ENCODE results near the gene DZIP1L.

Gene DZIP1L

DNA sequence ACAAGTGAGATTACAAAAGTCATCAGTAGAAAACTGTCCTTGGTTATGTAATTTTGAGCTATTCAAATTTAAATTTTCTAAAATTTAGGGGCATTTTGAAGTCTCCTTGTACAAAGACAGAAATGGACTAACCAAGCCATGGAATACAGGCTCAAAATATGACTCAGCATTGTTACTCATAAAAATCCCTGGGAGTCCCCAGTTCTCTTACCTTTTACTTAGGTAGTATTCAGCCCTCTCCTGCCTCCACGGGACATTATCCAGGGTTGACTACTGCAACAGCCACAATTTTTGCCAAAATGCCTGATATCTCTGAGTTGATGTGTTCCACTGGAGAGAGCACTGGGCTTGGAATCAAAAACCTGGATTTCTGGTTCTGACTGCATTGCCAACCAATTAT is 80.5 kb downstream of the DZIP1L start:
- H3K4me2 ChIP-seq (ENCODE audit: low read depth, low read length, poor library complexity, severe bottlenecking), result no peak overlapping the region
- no peak overlapping the region for H3K27ac ChIP-seq (ENCODE audit: low read depth, low read length)
- H4K20me1 ChIP-seq (ENCODE audit: low read depth, low read length), result no peaks in the 10 kb centered on the region
- H3K9me2 ChIP-seq (replicated peaks; ENCODE audit: insufficient read depth, low read length), result no peaks in the 10 kb centered on the region
- H3K9me3 ChIP-seq (ENCODE audit: insufficient read depth, low read length), result no peaks in the 10 kb centered on the region
- no peaks in the 10 kb centered on the region for H3K27me3 ChIP-seq (ENCODE audit: low read length)
- H3K4me3 ChIP-seq (ENCODE audit: insufficient read depth, low read length, poor library complexity, severe bottlenecking), result no peak overlapping the region
- H3K9ac ChIP-seq (ENCODE audit: low read length), result no peak overlapping the region
- H3K79me2 ChIP-seq (ENCODE audit: insufficient read depth, low read length), result no peaks in the 10 kb centered on the region
- no peaks in the 10 kb centered on the region for H3F3A ChIP-seq (ENCODE audit: insufficient read depth)
- TF ChIP-seq, protein P1, sequence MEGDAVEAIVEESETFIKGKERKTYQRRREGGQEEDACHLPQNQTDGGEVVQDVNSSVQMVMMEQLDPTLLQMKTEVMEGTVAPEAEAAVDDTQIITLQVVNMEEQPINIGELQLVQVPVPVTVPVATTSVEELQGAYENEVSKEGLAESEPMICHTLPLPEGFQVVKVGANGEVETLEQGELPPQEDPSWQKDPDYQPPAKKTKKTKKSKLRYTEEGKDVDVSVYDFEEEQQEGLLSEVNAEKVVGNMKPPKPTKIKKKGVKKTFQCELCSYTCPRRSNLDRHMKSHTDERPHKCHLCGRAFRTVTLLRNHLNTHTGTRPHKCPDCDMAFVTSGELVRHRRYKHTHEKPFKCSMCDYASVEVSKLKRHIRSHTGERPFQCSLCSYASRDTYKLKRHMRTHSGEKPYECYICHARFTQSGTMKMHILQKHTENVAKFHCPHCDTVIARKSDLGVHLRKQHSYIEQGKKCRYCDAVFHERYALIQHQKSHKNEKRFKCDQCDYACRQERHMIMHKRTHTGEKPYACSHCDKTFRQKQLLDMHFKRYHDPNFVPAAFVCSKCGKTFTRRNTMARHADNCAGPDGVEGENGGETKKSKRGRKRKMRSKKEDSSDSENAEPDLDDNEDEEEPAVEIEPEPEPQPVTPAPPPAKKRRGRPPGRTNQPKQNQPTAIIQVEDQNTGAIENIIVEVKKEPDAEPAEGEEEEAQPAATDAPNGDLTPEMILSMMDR (IDR thresholded peaks at IDR 0.05; ENCODE audit: insufficient read depth, low read length, poor library complexity, severe bottlenecking), result no peak
- no peak for TF ChIP-seq EZH2phosphoT487 (conservative IDR thresholded peaks at IDR 0.05; ENCODE audit: low read length)
- no peak overlapping the region for H2AFZ ChIP-seq (ENCODE audit: low read depth, low read length, severe bottlenecking)
- H3K36me3 ChIP-seq (ENCODE audit: low read length), result no peaks in the 10 kb centered on the region

DNA sequence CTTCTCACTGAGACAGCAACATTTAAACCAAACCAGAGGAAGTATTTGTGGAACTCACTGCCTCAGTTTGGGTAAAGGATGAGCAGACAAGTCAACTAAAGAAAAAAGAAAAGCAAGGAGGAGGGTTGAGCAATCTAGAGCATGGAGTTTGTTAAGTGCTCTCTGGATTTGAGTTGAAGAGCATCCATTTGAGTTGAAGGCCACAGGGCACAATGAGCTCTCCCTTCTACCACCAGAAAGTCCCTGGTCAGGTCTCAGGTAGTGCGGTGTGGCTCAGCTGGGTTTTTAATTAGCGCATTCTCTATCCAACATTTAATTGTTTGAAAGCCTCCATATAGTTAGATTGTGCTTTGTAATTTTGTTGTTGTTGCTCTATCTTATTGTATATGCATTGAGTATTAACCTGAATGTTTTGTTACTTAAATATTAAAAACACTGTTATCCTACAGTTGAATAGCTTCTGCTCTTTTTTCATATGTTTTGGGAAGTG is 82.2 kb downstream of the DZIP1L start:
- Histone ChIP-seq H2AFZ (ENCODE audit: low read depth, low read length, severe bottlenecking) (no peak overlapping the region), H3K4me3 (ENCODE audit: insufficient read depth, low read length, poor library complexity, severe bottlenecking) (no peak overlapping the region), H3K9me2 (replicated peaks; ENCODE audit: insufficient read depth, low read length) (no peaks in the 10 kb centered on the region), H3K27ac (ENCODE audit: low read depth, low read length) (no peak overlapping the region), H3K27me3 (ENCODE audit: low read length) (no peaks in the 10 kb centered on the region), H3K9ac (ENCODE audit: low read length) (no peak overlapping the region), H3K36me3 (ENCODE audit: low read length) (no peaks in the 10 kb centered on the region), H3F3A (ENCODE audit: insufficient read depth) (no peaks in the 10 kb centered on the region), H3K4me2 (ENCODE audit: low read depth, low read length, poor library complexity, severe bottlenecking) (no peak overlapping the region), H3K79me2 (ENCODE audit: insufficient read depth, low read length) (no peaks in the 10 kb centered on the region), H4K20me1 (ENCODE audit: low read depth, low read length) (no peaks in the 10 kb centered on the region), H3K9me3 (ENCODE audit: insufficient read depth, low read length) (no peaks in the 10 kb centered on the region)
- no peak for TF ChIP-seq EZH2phosphoT487 (conservative IDR thresholded peaks at IDR 0.05; ENCODE audit: low read length)
- TF ChIP-seq, protein P1 (IDR thresholded peaks at IDR 0.05; ENCODE audit: insufficient read depth, low read length, poor library complexity, severe bottlenecking), result no peak

DNA sequence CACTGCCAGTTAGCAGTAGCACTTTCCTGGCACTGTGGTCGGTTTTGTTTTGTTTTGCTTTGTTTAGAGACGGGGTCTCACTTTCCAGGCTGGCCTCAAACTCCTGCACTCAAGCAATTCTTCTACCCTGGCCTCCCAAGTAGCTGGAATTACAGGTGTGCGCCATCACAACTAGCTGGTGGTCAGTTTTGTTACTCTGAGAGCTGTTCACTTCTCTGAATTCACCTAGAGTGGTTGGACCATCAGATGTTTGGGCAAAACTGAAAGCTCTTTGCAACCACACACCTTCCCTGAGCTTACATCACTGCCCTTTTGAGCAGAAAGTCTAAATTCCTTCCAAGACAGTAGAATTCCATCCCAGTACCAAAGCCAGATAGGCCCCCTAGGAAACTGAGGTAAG is 82.8 kb downstream of the DZIP1L start:
- no peak overlapping the region for H3K27ac ChIP-seq (ENCODE audit: low read depth, low read length)
- no peak overlapping the region for H2AFZ ChIP-seq (ENCODE audit: low read depth, low read length, severe bottlenecking)
- TF ChIP-seq EZH2phosphoT487 (conservative IDR thresholded peaks at IDR 0.05; ENCODE audit: low read length), result no peak
- TF ChIP-seq, protein P1 (IDR thresholded peaks at IDR 0.05; ENCODE audit: insufficient read depth, low read length, poor library complexity, severe bottlenecking), result no peak
- no peak overlapping the region for H3K4me3 ChIP-seq (ENCODE audit: insufficient read depth, low read length, poor library complexity, severe bottlenecking)
- no peak overlapping the region for H3K9ac ChIP-seq (ENCODE audit: low read length)
- no peaks in the 10 kb centered on the region for H3F3A ChIP-seq (ENCODE audit: insufficient read depth)
- no peaks in the 10 kb centered on the region for H3K27me3 ChIP-seq (ENCODE audit: low read length)
- H3K4me2 ChIP-seq (ENCODE audit: low read depth, low read length, poor library complexity, severe bottlenecking), result no peak overlapping the region
- H3K9me3 ChIP-seq (ENCODE audit: insufficient read depth, low read length), result no peaks in the 10 kb centered on the region
- no peaks in the 10 kb centered on the region for H3K79me2 ChIP-seq (ENCODE audit: insufficient read depth, low read length)
- no peaks in the 10 kb centered on the region for H3K36me3 ChIP-seq (ENCODE audit: low read length)
- no peaks in the 10 kb centered on the region for H3K9me2 ChIP-seq (replicated peaks; ENCODE audit: insufficient read depth, low read length)
- H4K20me1 ChIP-seq (ENCODE audit: low read depth, low read length), result no peaks in the 10 kb centered on the region

All from SU-DHL-6 (cell line).